Upper lobe of right lung (tissue), 1 donor: ENCODE measurements around the gene CHCHD6. TPM values are rescaled to one million over a fixed set of nuclear protein-coding genes. Genes with fewer than 3 reads are reported as not detected.
A peak's percentile ranks its signal among the peaks of the same experiment; 100 is the strongest.

Source experiments
- ATAC-seq: fragments of 200-7000 bp; cut with Tn5 transposase; one replicate; pipeline ENCODE4 v1.9.1; 2020; ENCODE audit warnings: mild to moderate bottlenecking, moderate library complexity
- DNase-seq: peaks from one replicate; pipeline ENCODE4 v3.0.0-alpha.2; 2020
- H3K27ac ChIP-seq: fragments of 200-600 bp; one replicate; pipeline ENCODE4 v1.8.0; 2022
- H3K27me3 ChIP-seq: fragments of 200-600 bp; one replicate; pipeline ENCODE4 v1.8.0; 2022; ENCODE audit warnings: mild to moderate bottlenecking
- H3K36me3 ChIP-seq: fragments of 200-600 bp; one replicate; pipeline ENCODE4 v1.8.0; 2022
- H3K4me1 ChIP-seq: fragments of 200-600 bp; one replicate; pipeline ENCODE4 v1.8.0; 2022
- H3K4me3 ChIP-seq: fragments of 200-600 bp; one replicate; pipeline ENCODE4 v1.8.0; 2022; ENCODE audit warnings: mild to moderate bottlenecking
- H3K9me3 ChIP-seq: fragments of 200-600 bp; one replicate; pipeline ENCODE4 v1.8.0; 2022
- CTCF ChIP-seq: fragments of 200-600 bp; IDR thresholded peaks from one replicate; pipeline ENCODE4 v1.8.0; 2022; ENCODE audit warnings: antibody characterized with exemption
- intact Hi-C: fragments of 100-400 bp; cut with DNase I; formaldehyde crosslinking; loops from one replicate; pipeline ENCODE4 v1.11.0; 2022
- total RNA-seq: library from RNA; stranded (reverse); fragmentation: NEBNext Ultra II Directional; extraction: Animal tissue kit (Norgen Biotek cat#: 25700); gene quantifications from one replicate; pipeline ENCODE4 v1.2.1, GENCODE V29; 2021
- donor health status: DM: no; HTN: yes; CAD: no; lungs with severe emphysema.

CHCHD6 gene
- total RNA-seq, 1 donor from 2014 or later, result 17.1 TPM

GRCh38 chr3:126857928-126858327, 153.9 kb downstream of the CHCHD6 start:
- Histone ChIP-seq H3K9me3 (no peaks in the 10 kb centered on the region), H3K36me3 (no peaks in the 10 kb centered on the region), H3K27me3 (no peaks in the 10 kb centered on the region), H3K4me3 (no peak overlapping the region), H3K27ac (no peak overlapping the region), H3K4me1 (no peaks in the 10 kb centered on the region)
- intact Hi-C loops, result no loop called here
- no peak for TF ChIP-seq CTCF
- DNase-seq, result no peak
- ATAC-seq, result no peak

- no peak for DNase-seq
- no peak overlapping the region for H3K4me3 ChIP-seq
- intact Hi-C loops, result no loop called here
Observed at GRCh38 chr3:126858401-126858800, 154.4 kb downstream of the CHCHD6 start.

DNA sequence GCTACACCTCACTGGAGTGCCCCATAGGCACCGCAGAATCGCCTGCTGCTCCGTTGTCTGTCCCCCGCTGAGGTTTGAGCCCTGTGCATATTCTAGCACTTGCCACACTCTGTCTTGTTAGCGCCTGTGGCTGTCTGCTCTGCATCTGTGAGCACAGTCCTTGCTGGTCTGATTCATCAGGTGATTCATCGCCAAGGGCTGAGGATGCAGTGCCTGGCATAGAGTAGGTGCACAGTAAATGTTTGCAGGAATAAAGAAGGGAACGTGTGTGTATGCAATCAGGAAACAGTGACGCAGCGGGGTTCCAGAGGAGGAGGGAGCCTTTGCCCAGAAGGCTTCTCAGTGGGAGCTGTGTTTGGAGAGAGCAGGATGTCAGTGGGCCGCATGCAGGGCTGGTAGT, 154.8 kb downstream of the CHCHD6 start:
- H3K36me3 ChIP-seq, result no peaks in the 10 kb centered on the region
- intact Hi-C loops, result no loop called here
- DNase-seq (peak; percentile 56), ATAC-seq (peak; percentile 15)
- no peaks in the 10 kb centered on the region for H3K4me1 ChIP-seq
- H3K27me3 ChIP-seq, result no peaks in the 10 kb centered on the region
- no peaks in the 10 kb centered on the region for H3K9me3 ChIP-seq
- H3K27ac ChIP-seq, result no peak overlapping the region
- TF ChIP-seq CTCF, result no peak
- H3K4me3 ChIP-seq, result no peak overlapping the region

More at GRCh38 chr3:126858401-126858800, 154.4 kb downstream of the CHCHD6 start:
- no peak overlapping the region for H3K27ac ChIP-seq
- no peaks in the 10 kb centered on the region for H3K27me3 ChIP-seq
- no peaks in the 10 kb centered on the region for H3K9me3 ChIP-seq
- H3K36me3 ChIP-seq, result no peaks in the 10 kb centered on the region
- no peaks in the 10 kb centered on the region for H3K4me1 ChIP-seq
- ATAC-seq, result no peak
- no peak for TF ChIP-seq CTCF

DNA sequence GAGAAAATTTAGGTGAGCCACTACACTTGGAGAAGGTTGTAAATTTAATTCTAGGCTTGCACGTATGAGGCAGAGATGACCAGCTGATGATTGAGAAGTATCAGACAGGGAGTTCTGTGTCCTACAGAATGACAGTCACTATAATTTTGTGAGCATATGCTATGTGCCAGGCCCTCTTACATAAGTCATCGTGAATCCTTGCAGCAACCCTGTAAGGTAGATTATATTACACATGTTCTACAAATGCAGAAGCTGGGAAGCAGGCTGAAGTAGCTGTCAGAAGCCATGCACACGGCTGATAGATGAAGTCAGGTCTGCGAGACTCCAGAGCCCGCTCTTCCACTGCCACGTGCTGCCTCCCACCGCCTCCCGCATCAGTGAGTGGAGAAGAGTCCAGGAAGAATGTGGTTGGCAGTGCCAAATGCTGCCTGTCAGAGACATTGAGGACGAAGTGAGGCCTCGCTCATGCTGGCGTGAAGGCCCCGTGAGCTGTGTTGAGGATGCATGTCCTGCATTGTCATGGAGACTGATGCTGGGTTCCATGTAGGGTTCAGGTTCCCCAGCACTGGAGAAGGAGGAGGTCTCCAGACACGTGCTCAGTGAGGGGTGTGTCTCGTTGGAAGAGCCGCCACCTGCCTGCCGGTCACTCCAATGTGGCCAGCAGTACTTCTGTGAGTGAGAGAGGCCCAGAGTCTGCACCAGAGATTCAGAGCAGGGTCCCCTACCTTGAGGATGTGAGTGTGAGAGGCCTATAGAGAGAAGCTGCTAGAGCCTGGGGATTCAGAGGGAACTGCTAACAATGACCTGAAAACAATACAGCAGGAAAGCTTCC, 155.6 kb downstream of the CHCHD6 start:
- no peaks in the 10 kb centered on the region for H3K36me3 ChIP-seq
- no peaks in the 10 kb centered on the region for H3K27me3 ChIP-seq
- H3K27ac ChIP-seq, result no peak overlapping the region
- H3K4me1 ChIP-seq, result no peaks in the 10 kb centered on the region
- H3K4me3 ChIP-seq, result no peak overlapping the region
- ATAC-seq (no peak), DNase-seq (no peak)
- no peaks in the 10 kb centered on the region for H3K9me3 ChIP-seq
- TF ChIP-seq CTCF, result no peak
- intact Hi-C loops, result no loop called here

GRCh38 chr3:126865736-126866135, 161.7 kb downstream of the CHCHD6 start:
- ATAC-seq, result no peak
- H3K4me3 ChIP-seq, result no peak overlapping the region
- H3K4me1 ChIP-seq, result no peaks in the 10 kb centered on the region
- no peaks in the 10 kb centered on the region for H3K9me3 ChIP-seq
- no peak overlapping the region for H3K27ac ChIP-seq
- no peaks in the 10 kb centered on the region for H3K27me3 ChIP-seq
- no peaks in the 10 kb centered on the region for H3K36me3 ChIP-seq
- intact Hi-C loops, result no loop called here
- TF ChIP-seq CTCF, result no peak
- no peak for DNase-seq
